T-helper 2 cell treated with Interferon-gamma antibody and Interleukin-4, amounts not matched to agents 5 μg/mL and 100 μg/mL, for 36 hours (primary cell): ENCODE measurements around the gene RIPOR3.
"Not testable (repeated sequence)": the region's sequence is repeated elsewhere in the genome, so short reads cannot be mapped to it uniquely, and the experiment has no call there.

ENCODE experiments used
- DNase-seq: peaks from one replicate; pipeline ENCODE4 v3.0.0; 2021; ENCODE audit warnings: low spot score
- H3K27ac Mint-ChIP-seq: one replicate; pipeline ENCODE4 v1.8.0; 2021; ENCODE audit warnings: mild to moderate bottlenecking, mixed read lengths
- H3K27me3 Mint-ChIP-seq: one replicate; pipeline ENCODE4 v1.8.0; 2021; ENCODE audit warnings: low read depth, mixed read lengths
- H3K36me3 Mint-ChIP-seq: one replicate; pipeline ENCODE4 v1.8.0; 2021; ENCODE audit warnings: low read depth, mixed read lengths
- H3K4me1 Mint-ChIP-seq: one replicate; pipeline ENCODE4 v1.8.0; 2021; ENCODE audit warnings: low read depth, mixed read lengths
- H3K4me3 Mint-ChIP-seq: one replicate; pipeline ENCODE4 v1.8.0; 2022; ENCODE audit warnings: mild to moderate bottlenecking, moderate library complexity, mixed read lengths
- H3K9me3 Mint-ChIP-seq: one replicate; pipeline ENCODE4 v1.8.0; 2021; ENCODE audit warnings: mixed read lengths

RIPOR3 gene

GRCh38 chr20:50540620-50541605 is 150.4 kb downstream of the RIPOR3 start:
- Mint-ChIP-seq H3K9me3 (no peaks in the 10 kb centered on the region), H3K4me1 (peaks cover 56% of the 10 kb centered on the region), H3K36me3 (peaks cover 32% of the 10 kb centered on the region), H3K27ac (no peak overlapping the region), H3K4me3 (peak overlapping the region; percentile 6), H3K27me3 (no peaks in the 10 kb centered on the region)
- DNase-seq: no peak

- H3K36me3 Mint-ChIP-seq: peaks cover 31% of the 10 kb centered on the region
- H3K27ac Mint-ChIP-seq, DNase-seq, H3K27me3 Mint-ChIP-seq, H3K9me3 Mint-ChIP-seq, H3K4me3 Mint-ChIP-seq: not testable (repeated sequence)
- H3K4me1 Mint-ChIP-seq: peaks cover 52% of the 10 kb centered on the region
Measured at GRCh38 chr20:50539798-50540197, 151.5 kb downstream of the RIPOR3 start.

- H3K4me1 Mint-ChIP-seq: peaks cover 45% of the 10 kb centered on the region
- H3K4me3 Mint-ChIP-seq: no peak overlapping the region
- H3K9me3 Mint-ChIP-seq: no peaks in the 10 kb centered on the region
- peak overlapping the region; percentile 19 for H3K27ac Mint-ChIP-seq
- peaks cover 29% of the 10 kb centered on the region for H3K36me3 Mint-ChIP-seq
- H3K27me3 Mint-ChIP-seq: no peaks in the 10 kb centered on the region
- no peak for DNase-seq
Measured at GRCh38 chr20:50538276-50538675, 153.1 kb downstream of the RIPOR3 start.

GRCh38 chr20:50537546-50538201 is 153.7 kb downstream of the RIPOR3 start:
- H3K27me3 Mint-ChIP-seq: no peaks in the 10 kb centered on the region
- no peak overlapping the region for H3K4me3 Mint-ChIP-seq
- H3K27ac Mint-ChIP-seq: no peak overlapping the region
- peaks cover 43% of the 10 kb centered on the region for H3K4me1 Mint-ChIP-seq
- DNase-seq: no peak
- H3K36me3 Mint-ChIP-seq: peaks cover 29% of the 10 kb centered on the region
- H3K9me3 Mint-ChIP-seq: no peaks in the 10 kb centered on the region

GRCh38 chr20:50536333-50536732 is 155.0 kb downstream of the RIPOR3 start:
- Mint-ChIP-seq H3K9me3 (no peaks in the 10 kb centered on the region), H3K4me3 (no peak overlapping the region), H3K27ac (no peak overlapping the region), H3K27me3 (no peaks in the 10 kb centered on the region), H3K4me1 (peaks cover 35% of the 10 kb centered on the region), H3K36me3 (peaks cover 25% of the 10 kb centered on the region)
- no peak for DNase-seq
